Measurements from ENCODE around the gene ANO1.

- TF ChIP-seq CTCF (IDR thresholded peaks at IDR 0.05), result no peak
- no peak for TF ChIP-seq POLR2A (IDR thresholded peaks at IDR 0.05)
Observed at GRCh38 chr11:70212227-70212811, 134.2 kb downstream of the ANO1 start.
